Measurements from ENCODE around the gene NFKB2. TPM values are rescaled to one million over a fixed set of nuclear protein-coding genes. Genes with fewer than 3 reads are reported as not detected.

The NFKB2 gene
- total and polyA plus RNA-seq, 4 experiments from 2014 or later, result 6.6 to 147 (median 85.7) TPM

GRCh38 chr10:102394079-102394800 lies 1.3 kb upstream of the NFKB2 start:
- Mint-ChIP-seq H3K36me3 (peaks cover 7 to 43% of the 10 kb centered on the region in 2 donors), H3K27ac (peak overlapping the region; percentile 98 to 100 (median 100)), H3K27me3 (no peaks in the 10 kb centered on the region), H3K4me1 (peaks cover 18 to 62% (median 34%) of the 10 kb centered on the region in 4 donors), H3K9me3 (peaks cover 0 to 2% (median 0%) of the 10 kb centered on the region in 8 donors), H3K4me3 (peak overlapping the region; percentile 94 to 98 (median 96))
- Histone ChIP-seq H3K4me3 (ENCODE audit: low read length in 2 of 2) (peak overlapping the region; percentile 97 to 98), H3K9me3 (ENCODE audit: control insufficient read depth in 1 of 2, low read length in 2 of 2) (no peaks in the 10 kb centered on the region), H3K27ac (ENCODE audit: low read depth, low read length) (peak overlapping the region; percentile 100), H3K4me1 (ENCODE audit: insufficient read depth, low read length) (peaks cover 43% of the 10 kb centered on the region), H3K36me3 (ENCODE audit: insufficient read depth, low read length) (peaks cover 17% of the 10 kb centered on the region), H3K27me3 (ENCODE audit: insufficient read depth, low read length) (no peaks in the 10 kb centered on the region)
- ChIA-PET CTCF (ENCODE audit: partially characterized antibody) (interaction anchor here (0.8 to 10.3 kb wide), 27 partner anchors 8 to 271 kb away, joined by 3 to 88 read pairs (median 4); partner anchors contain the start of genes ACTR1A, C10orf95, CUEDC2 and FBXL15), POLR2A (ENCODE audit: partially characterized antibody) (interaction anchor here (0.7 to 8.3 kb wide), 24 partner anchors 9 to 279 kb away, joined by 3 to 122 read pairs (median 6); partner anchors contain the start of genes ACTR1A, C10orf95, CUEDC2 and ELOVL3)
- DNase-seq, result peak; percentile 99 to 100 (median 99)
- intact Hi-C loops (cut with micrococcal nuclease), result loop anchor here (1.0 to 2.0 kb wide), 9 partner anchors 28 to 261 kb away; partner anchors contain the start of genes ACTR1A, CUEDC2, GBF1 and PPRC1

GRCh38 chr10:102394801-102395399 lies 605 bp upstream of the NFKB2 start:
- POLR2A ChIA-PET (ENCODE audit: partially characterized antibody), result interaction anchor here (0.5 to 8.3 kb wide), 24 partner anchors 10 to 577 kb away, joined by 3 to 122 read pairs (median 5); partner anchors contain the start of genes ACTR1A, C10orf95, CUEDC2 and ELOVL3
- no peaks in the 10 kb centered on the region for H3K9me3 ChIP-seq (ENCODE audit: control insufficient read depth in 1 of 2, low read length in 2 of 2)
- Mint-ChIP-seq H3K36me3 (peaks cover 7 to 48% of the 10 kb centered on the region in 2 donors), H3K4me1 (peaks cover 23 to 69% (median 38%) of the 10 kb centered on the region in 4 donors), H3K27ac (peak overlapping the region; percentile 98 to 100 (median 100)), H3K9me3 (peaks cover 0 to 2% (median 0%) of the 10 kb centered on the region in 8 donors), H3K27me3 (no peaks in the 10 kb centered on the region), H3K4me3 (peak overlapping the region; percentile 94 to 98 (median 96))
- intact Hi-C loops (cut with micrococcal nuclease), result loop anchor here (1.0 to 5.0 kb wide), 13 partner anchors 27 to 565 kb away; partner anchors contain the start of genes ACTR1A, CNNM2, CUEDC2 and GBF1
- CTCF ChIA-PET (ENCODE audit: partially characterized antibody), result interaction anchor here (0.6 to 10.3 kb wide), 16 partner anchors 10 to 559 kb away, joined by 3 to 88 read pairs (median 6); partner anchors contain the start of genes ACTR1A, C10orf95 and CUEDC2
- peak overlapping the region; percentile 97 to 98 for H3K4me3 ChIP-seq (ENCODE audit: low read length in 2 of 2)
- DNase-seq, result peak in 1 of 5 donors; percentile 89
- peaks cover 47% of the 10 kb centered on the region for H3K4me1 ChIP-seq (ENCODE audit: insufficient read depth, low read length)
- no peaks in the 10 kb centered on the region for H3K27me3 ChIP-seq (ENCODE audit: insufficient read depth, low read length)
- H3K27ac ChIP-seq (ENCODE audit: low read depth, low read length), result peak overlapping the region; percentile 100
- peaks cover 17% of the 10 kb centered on the region for H3K36me3 ChIP-seq (ENCODE audit: insufficient read depth, low read length)

- Mint-ChIP-seq H3K4me3 (peak overlapping the region; percentile 94 to 98 (median 96)), H3K4me1 (peaks cover 23 to 76% (median 41%) of the 10 kb centered on the region in 4 donors), H3K9me3 (peaks cover 0 to 2% (median 0%) of the 10 kb centered on the region in 8 donors), H3K36me3 (peaks cover 7 to 52% of the 10 kb centered on the region in 2 donors), H3K27me3 (no peaks in the 10 kb centered on the region), H3K27ac (peak overlapping the region; percentile 98 to 100 (median 100))
- ChIA-PET POLR2A (ENCODE audit: partially characterized antibody) (interaction anchor here (0.6 to 8.3 kb wide), 10 partner anchors 9 to 277 kb away, joined by 3 to 122 read pairs (median 4); partner anchors contain the start of genes ACTR1A, C10orf95, FBXL15 and SUFU), CTCF (ENCODE audit: partially characterized antibody) (interaction anchor here (2.0 to 10.3 kb wide), 3 partner anchors 13 to 166 kb away, joined by 7 to 88 read pairs (median 48); no protein-coding TSS in a partner anchor)
- DNase-seq, result no peak
- Histone ChIP-seq H3K36me3 (ENCODE audit: insufficient read depth, low read length) (peaks cover 29% of the 10 kb centered on the region), H3K27me3 (ENCODE audit: insufficient read depth, low read length) (no peaks in the 10 kb centered on the region), H3K4me1 (ENCODE audit: insufficient read depth, low read length) (peaks cover 53% of the 10 kb centered on the region), H3K27ac (ENCODE audit: low read depth, low read length) (peak overlapping the region; percentile 100), H3K9me3 (ENCODE audit: control insufficient read depth in 1 of 2, low read length in 2 of 2) (no peaks in the 10 kb centered on the region), H3K4me3 (ENCODE audit: low read length in 2 of 2) (peak overlapping the region; percentile 50 to 97)
- intact Hi-C loops (cut with micrococcal nuclease), result loop anchor here (5.0 kb wide), 1 partner anchor 521 kb away; the partner anchor contains the start of gene CNNM2
Measured at GRCh38 chr10:102396317-102396650, 779 bp downstream of the NFKB2 start.

- no peak for DNase-seq
- Histone ChIP-seq H3K4me3 (ENCODE audit: low read length in 2 of 2) (peak overlapping the region; percentile 50 to 97), H3K27ac (ENCODE audit: low read depth, low read length) (peak overlapping the region; percentile 100), H3K27me3 (ENCODE audit: insufficient read depth, low read length) (no peaks in the 10 kb centered on the region), H3K4me1 (ENCODE audit: insufficient read depth, low read length) (peaks cover 53% of the 10 kb centered on the region), H3K36me3 (ENCODE audit: insufficient read depth, low read length) (peaks cover 34% of the 10 kb centered on the region), H3K9me3 (ENCODE audit: control insufficient read depth in 1 of 2, low read length in 2 of 2) (no peaks in the 10 kb centered on the region)
- Mint-ChIP-seq H3K27me3 (no peaks in the 10 kb centered on the region), H3K4me1 (peaks cover 23 to 76% (median 41%) of the 10 kb centered on the region in 4 donors), H3K4me3 (peak overlapping the region; percentile 94 to 98 (median 96)), H3K36me3 (peaks cover 7 to 52% of the 10 kb centered on the region in 2 donors), H3K27ac (peak overlapping the region; percentile 98 to 100 (median 100)), H3K9me3 (peaks cover 0 to 2% (median 0%) of the 10 kb centered on the region in 8 donors)
- intact Hi-C loops (cut with micrococcal nuclease), result loop anchor here (5.0 kb wide), 1 partner anchor 521 kb away; the partner anchor contains the start of gene CNNM2
- ChIA-PET POLR2A (ENCODE audit: partially characterized antibody) (interaction anchor here (0.6 to 8.3 kb wide), 8 partner anchors 8 to 248 kb away, joined by 3 to 122 read pairs (median 23); partner anchors contain the start of genes ACTR1A, C10orf95, CUEDC2 and FBXL15), CTCF (ENCODE audit: partially characterized antibody) (interaction anchor here (2.0 to 10.3 kb wide), 4 partner anchors 13 to 166 kb away, joined by 7 to 88 read pairs (median 32); partner anchors contain the start of gene FBXL15)
Measured at GRCh38 chr10:102396730-102397151, 1.2 kb downstream of the NFKB2 start.

GRCh38 chr10:102397222-102398171 lies 2.0 kb downstream of the NFKB2 start:
- ChIA-PET CTCF (ENCODE audit: partially characterized antibody) (interaction anchor here (1.0 to 10.3 kb wide), 11 partner anchors 12 to 262 kb away, joined by 3 to 88 read pairs (median 7); partner anchors contain the start of genes C10orf95, CUEDC2 and FBXL15), POLR2A (ENCODE audit: partially characterized antibody) (interaction anchor here (0.8 to 8.3 kb wide), 8 partner anchors 18 to 247 kb away, joined by 4 to 122 read pairs (median 12); partner anchors contain the start of genes C10orf95, CUEDC2, FBXL15 and TRIM8)
- Mint-ChIP-seq H3K4me1 (peaks cover 23 to 79% (median 41%) of the 10 kb centered on the region in 4 donors), H3K36me3 (peaks cover 7 to 58% of the 10 kb centered on the region in 2 donors), H3K9me3 (peaks cover 0 to 2% (median 0%) of the 10 kb centered on the region in 8 donors), H3K27me3 (no peaks in the 10 kb centered on the region), H3K4me3 (peak overlapping the region; percentile 50 to 98 (median 96)), H3K27ac (peak overlapping the region; percentile 98 to 100 (median 100))
- no peak for DNase-seq
- intact Hi-C loops (cut with micrococcal nuclease), result loop anchor here (5.0 kb wide), 1 partner anchor 520 kb away; the partner anchor contains the start of gene CNNM2
- Histone ChIP-seq H3K27me3 (ENCODE audit: insufficient read depth, low read length) (no peaks in the 10 kb centered on the region), H3K4me3 (ENCODE audit: low read length in 2 of 2) (no peak overlapping the region), H3K4me1 (ENCODE audit: insufficient read depth, low read length) (peaks cover 53% of the 10 kb centered on the region), H3K9me3 (ENCODE audit: control insufficient read depth in 1 of 2, low read length in 2 of 2) (no peaks in the 10 kb centered on the region), H3K27ac (ENCODE audit: low read depth, low read length) (peak overlapping the region; percentile 100), H3K36me3 (ENCODE audit: insufficient read depth, low read length) (peaks cover 38% of the 10 kb centered on the region)
